Measurements from ENCODE around the gene LDLRAD4. TPM values are rescaled to one million over a fixed set of nuclear protein-coding genes. Genes with fewer than 3 reads are reported as not detected.

Gene LDLRAD4
- total RNA-seq, 1 donor, result 0.54 TPM

- TF ChIP-seq CTCF (IDR thresholded peaks at IDR 0.05; ENCODE audit: insufficient read depth, low read length), result no peak
- DNase-seq (ENCODE audit: low read depth), result no peak
- H3K4me3 ChIP-seq (ENCODE audit: low read depth, low read length), result no peak overlapping the region
Observed at GRCh38 chr18:13540477-13541182, 322.1 kb downstream of the LDLRAD4 start.

DNA sequence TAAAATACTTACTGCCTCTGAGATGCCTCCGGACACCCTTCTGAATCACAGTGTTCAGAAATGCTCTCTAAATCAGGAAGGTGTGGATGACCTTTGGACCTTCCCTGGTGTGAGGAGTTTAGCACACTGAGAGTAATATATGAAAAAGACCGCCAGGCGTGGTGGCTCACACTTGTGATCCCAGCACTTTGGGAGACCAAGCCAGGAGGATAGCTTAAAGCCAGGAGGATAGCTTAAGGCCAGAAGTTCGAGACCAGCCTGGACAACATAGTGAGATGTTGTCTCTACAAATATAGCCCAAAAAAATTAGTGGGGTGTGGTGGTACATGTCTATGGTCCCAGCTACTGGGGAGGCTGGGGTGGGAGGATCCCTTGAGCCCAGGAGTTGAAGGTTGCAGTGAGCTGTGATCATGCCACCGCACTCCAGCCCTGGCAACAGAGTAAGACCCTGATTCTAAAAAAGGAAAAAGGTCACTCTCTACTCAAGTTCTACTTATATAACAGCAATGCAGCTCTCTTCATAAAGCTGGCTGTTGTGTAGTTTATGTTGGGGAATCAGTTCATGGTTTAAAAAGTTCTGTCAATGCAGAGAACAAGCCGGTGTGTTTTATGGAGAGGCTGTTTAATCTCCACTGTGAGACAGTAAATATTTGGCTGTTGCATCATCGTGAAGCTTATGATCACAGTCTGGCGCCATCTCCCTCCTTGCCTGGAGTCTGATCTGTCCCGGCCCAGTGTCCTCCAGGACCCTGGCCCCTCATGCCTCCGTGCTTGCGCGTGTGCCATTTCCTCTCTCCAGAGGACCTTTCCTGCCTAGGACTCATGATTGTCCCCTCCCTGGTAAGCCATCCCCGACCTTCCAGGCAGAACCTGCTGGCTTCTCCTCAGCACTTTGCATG, 323.3 kb downstream of the LDLRAD4 start:
- TF ChIP-seq CTCF (IDR thresholded peaks at IDR 0.05; ENCODE audit: insufficient read depth, low read length), result no peak
- no peak for DNase-seq (ENCODE audit: low read depth)
- no peak overlapping the region for H3K4me3 ChIP-seq (ENCODE audit: low read depth, low read length)

- no peak for DNase-seq (ENCODE audit: low read depth)
Observed at GRCh38 chr18:13542520-13542847, 323.9 kb downstream of the LDLRAD4 start.

GRCh38 chr18:13543144-13543543, 324.6 kb downstream of the LDLRAD4 start:
- no peak for DNase-seq (ENCODE audit: low read depth)
- no peak for TF ChIP-seq CTCF (IDR thresholded peaks at IDR 0.05; ENCODE audit: insufficient read depth, low read length)
- H3K4me3 ChIP-seq (ENCODE audit: low read depth, low read length), result no peak overlapping the region

More at GRCh38 chr18:13542520-13542847, 323.9 kb downstream of the LDLRAD4 start:
- no peak for TF ChIP-seq CTCF (IDR thresholded peaks at IDR 0.05; ENCODE audit: insufficient read depth, low read length)
- H3K4me3 ChIP-seq (ENCODE audit: low read depth, low read length), result no peak overlapping the region

DNA sequence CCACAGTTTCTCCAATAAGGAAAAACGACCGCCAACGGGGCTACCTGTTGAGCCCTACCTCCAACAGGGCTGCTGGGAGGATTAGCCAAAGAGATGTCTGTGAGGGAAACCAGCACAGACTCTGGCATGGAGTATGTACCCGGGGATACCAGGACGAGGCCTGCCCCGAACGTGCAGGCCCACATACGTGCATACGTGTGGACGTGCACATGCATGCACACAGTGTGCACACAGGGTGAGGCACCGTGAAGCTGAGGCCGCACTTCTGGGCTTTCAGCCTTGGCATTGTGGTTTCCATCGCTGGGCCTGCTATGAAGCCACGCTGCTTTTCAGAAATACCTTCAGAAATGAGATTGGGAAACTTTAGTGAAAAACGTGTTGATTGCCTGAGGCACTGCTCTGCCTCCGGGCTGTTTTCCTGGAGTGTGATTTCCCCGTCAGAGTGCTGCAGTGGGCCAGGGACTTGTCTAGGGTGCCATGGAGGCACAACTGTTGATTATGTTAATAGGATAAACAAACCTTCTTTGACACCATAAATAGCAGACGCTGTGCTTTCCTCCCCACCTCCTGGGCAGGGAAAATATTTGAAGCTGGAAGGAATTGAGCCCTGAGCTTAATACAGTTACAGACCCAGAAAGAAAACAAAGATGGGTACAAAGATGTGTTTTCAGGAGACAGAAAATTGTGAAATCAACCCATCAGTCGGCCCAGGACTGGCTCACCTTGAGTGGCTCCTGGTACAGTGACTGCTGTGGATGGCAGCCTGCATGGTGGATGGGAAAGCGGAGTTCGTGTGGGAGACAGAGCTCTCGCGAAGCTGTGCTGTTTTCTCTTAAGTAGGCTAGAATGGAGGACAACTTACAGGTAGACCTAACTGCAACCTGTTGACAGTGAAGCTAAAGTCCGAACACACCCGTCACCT, 325.5 kb downstream of the LDLRAD4 start:
- DNase-seq (ENCODE audit: low read depth), result no peak
- no peak overlapping the region for H3K4me3 ChIP-seq (ENCODE audit: low read depth, low read length)
- no peak for TF ChIP-seq CTCF (IDR thresholded peaks at IDR 0.05; ENCODE audit: insufficient read depth, low read length)

GRCh38 chr18:13544953-13545352, 326.4 kb downstream of the LDLRAD4 start:
- DNase-seq (ENCODE audit: low read depth), result no peak
- no peak for TF ChIP-seq CTCF (IDR thresholded peaks at IDR 0.05; ENCODE audit: insufficient read depth, low read length)
- no peak overlapping the region for H3K4me3 ChIP-seq (ENCODE audit: low read depth, low read length)
